ENCODE measurements around the gene FBXW7. TPM values are rescaled to one million over a fixed set of nuclear protein-coding genes. Genes with fewer than 3 reads are reported as not detected.

The FBXW7 gene
- total RNA-seq, 3 donors from 2014 or later = 55.7 to 247 (median 117) TPM

DNA sequence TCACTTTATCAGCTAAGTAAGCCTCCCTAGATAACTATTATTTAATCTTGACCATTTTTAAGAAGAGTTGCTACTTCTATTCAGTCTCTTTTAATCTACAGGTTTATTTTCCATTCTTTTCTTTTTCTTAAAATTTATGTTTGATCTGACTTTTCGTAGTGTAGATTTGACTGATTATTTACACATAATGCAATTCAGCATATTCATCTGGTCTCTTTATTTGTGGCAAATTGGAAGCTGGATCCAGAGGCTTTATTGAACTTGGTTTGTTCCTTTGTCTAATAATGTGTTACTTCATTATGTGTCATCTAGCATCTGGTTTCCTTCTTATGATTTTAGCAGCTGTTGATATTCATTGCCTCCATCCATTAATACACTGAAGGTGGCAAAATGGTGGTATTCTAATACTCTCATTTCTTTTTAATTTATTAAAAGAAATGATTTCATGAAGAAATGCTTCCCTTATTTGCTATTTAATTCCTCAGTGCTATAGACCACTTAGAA, 113.0 kb downstream of the FBXW7 start:
- Histone ChIP-seq H3K4me1 (no peaks in the 10 kb centered on the region), H3K27ac (no peak overlapping the region), H3K9me3 (no peaks in the 10 kb centered on the region), H3K27me3 (no peaks in the 10 kb centered on the region), H3K36me3 (no peaks in the 10 kb centered on the region), H3K4me3 (no peak overlapping the region)
- intact Hi-C loops (cut with DNase I; ENCODE audit: low total_unique reads) = no loop called here
- DNase-seq (ENCODE audit: low spot score in 2 of 2) = no peak
- TF ChIP-seq POLR2A (IDR thresholded peaks at IDR 0.05) (no peak), CTCF (IDR thresholded peaks at IDR 0.05) (no peak), POLR2AphosphoS5 (IDR thresholded peaks at IDR 0.05) (no peak)

DNA sequence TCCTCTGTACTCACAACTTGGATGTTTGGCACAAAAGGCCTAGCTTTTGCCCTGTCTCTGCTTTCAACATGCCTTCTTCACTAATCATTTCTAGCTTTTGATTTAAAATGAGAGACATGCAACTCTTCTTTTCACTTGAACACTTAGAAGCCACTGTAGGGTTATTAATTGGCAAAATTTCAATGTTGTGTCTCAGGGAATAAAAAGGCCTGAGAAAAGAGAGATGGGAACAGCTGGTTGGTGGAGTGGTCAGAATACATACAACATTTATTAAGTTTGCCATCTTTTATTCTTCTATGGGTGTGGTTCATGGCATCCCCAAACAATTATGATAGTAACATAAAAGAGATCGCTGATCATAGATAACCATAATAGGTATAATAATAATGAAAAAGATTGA, 114.3 kb downstream of the FBXW7 start:
- no peaks in the 10 kb centered on the region for H3K4me1 ChIP-seq
- intact Hi-C loops (cut with DNase I; ENCODE audit: low total_unique reads) = no loop called here
- no peaks in the 10 kb centered on the region for H3K9me3 ChIP-seq
- no peaks in the 10 kb centered on the region for H3K36me3 ChIP-seq
- DNase-seq (ENCODE audit: low spot score in 2 of 2) = no peak
- no peak overlapping the region for H3K27ac ChIP-seq
- H3K27me3 ChIP-seq = no peaks in the 10 kb centered on the region
- H3K4me3 ChIP-seq = no peak overlapping the region
- TF ChIP-seq POLR2A (IDR thresholded peaks at IDR 0.05) (no peak), POLR2AphosphoS5 (IDR thresholded peaks at IDR 0.05) (no peak)

DNA sequence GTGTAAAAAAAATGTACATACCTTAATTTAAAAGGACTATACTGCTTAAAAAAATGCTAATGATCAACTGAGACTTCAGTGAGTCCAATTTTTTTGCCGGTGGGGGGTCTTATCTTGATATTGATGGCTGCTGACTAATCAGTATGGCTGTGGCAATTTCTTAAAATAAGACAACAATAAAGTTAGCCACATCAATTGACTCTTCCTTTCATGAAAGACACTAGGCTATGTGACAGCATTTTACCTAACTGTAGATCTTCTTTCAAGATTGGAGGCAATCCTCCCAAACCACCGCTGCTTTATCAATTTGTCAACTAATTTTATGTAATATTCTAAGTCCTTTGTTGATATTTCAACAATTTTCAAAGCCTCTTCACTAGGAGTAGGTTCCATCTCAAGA, 116.1 kb downstream of the FBXW7 start:
- DNase-seq (ENCODE audit: low spot score in 2 of 2) = no peak
- intact Hi-C loops (cut with DNase I; ENCODE audit: low total_unique reads) = no loop called here
- Histone ChIP-seq H3K4me3 (no peak overlapping the region), H3K36me3 (no peaks in the 10 kb centered on the region), H3K4me1 (no peaks in the 10 kb centered on the region), H3K27ac (no peak overlapping the region), H3K27me3 (no peaks in the 10 kb centered on the region), H3K9me3 (no peaks in the 10 kb centered on the region)
- TF ChIP-seq CTCF (IDR thresholded peaks at IDR 0.05) (no peak), POLR2AphosphoS5 (IDR thresholded peaks at IDR 0.05) (no peak), POLR2A (IDR thresholded peaks at IDR 0.05) (no peak)

- H3K4me1 ChIP-seq = no peaks in the 10 kb centered on the region
- no peak overlapping the region for H3K4me3 ChIP-seq
- DNase-seq (ENCODE audit: low spot score in 2 of 2) = no peak
- TF ChIP-seq POLR2AphosphoS5 (IDR thresholded peaks at IDR 0.05) (no peak), CTCF (IDR thresholded peaks at IDR 0.05) (no peak), POLR2A (IDR thresholded peaks at IDR 0.05) (no peak)
- no peak overlapping the region for H3K27ac ChIP-seq
- no peaks in the 10 kb centered on the region for H3K27me3 ChIP-seq
- H3K36me3 ChIP-seq = no peaks in the 10 kb centered on the region
- intact Hi-C loops (cut with DNase I; ENCODE audit: low total_unique reads) = no loop called here
- no peaks in the 10 kb centered on the region for H3K9me3 ChIP-seq
These were observed 118.2 kb downstream of the FBXW7 start for GRCh38 chr4:152417673-152418072.

DNA sequence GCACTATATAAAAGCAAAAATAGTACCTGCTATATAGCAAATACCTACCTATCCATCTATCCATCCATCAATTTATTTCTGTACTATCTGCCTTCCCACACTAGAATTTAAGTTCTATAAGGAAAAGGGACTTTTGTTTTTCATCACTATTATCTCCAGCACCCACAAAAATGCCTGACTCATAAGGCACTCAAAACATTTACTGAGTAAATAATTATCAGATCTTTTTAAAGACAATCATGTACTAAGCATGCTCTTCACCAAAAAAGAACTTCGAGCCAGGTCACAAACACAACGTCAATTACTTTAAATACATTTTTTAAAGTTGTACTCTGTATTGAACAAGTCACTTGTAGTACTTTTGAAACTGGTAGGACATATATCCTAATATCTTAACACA, 119.9 kb downstream of the FBXW7 start:
- TF ChIP-seq POLR2AphosphoS5 (IDR thresholded peaks at IDR 0.05) (no peak), POLR2A (IDR thresholded peaks at IDR 0.05) (no peak), CTCF (IDR thresholded peaks at IDR 0.05) (no peak)
- H3K4me1 ChIP-seq = no peaks in the 10 kb centered on the region
- no peaks in the 10 kb centered on the region for H3K36me3 ChIP-seq
- no peak overlapping the region for H3K4me3 ChIP-seq
- DNase-seq (ENCODE audit: low spot score in 2 of 2) = no peak
- intact Hi-C loops (cut with DNase I; ENCODE audit: low total_unique reads) = no loop called here
- H3K9me3 ChIP-seq = no peaks in the 10 kb centered on the region
- no peak overlapping the region for H3K27ac ChIP-seq
- H3K27me3 ChIP-seq = no peaks in the 10 kb centered on the region

All from breast epithelium (tissue), 4 donors.